A673 (cell line): Measurements from ENCODE around the gene ARHGEF1. TPM values are rescaled to one million over a fixed set of nuclear protein-coding genes. Genes with fewer than 3 reads are reported as not detected.

Source experiments
- BruUV-seq: library from RNA; stranded (reverse); fragments of 400-500 nt; replicated peaks from 2 replicates; lab custom pipeline; 2021; lab: Mats Ljungman, UMichigan
- CTCF ChIA-PET: fragments of 300-600 bp; sonication (Branson Sonifier 250); formaldehyde crosslinking; loops from one replicate; lab custom pipeline; 2022; ENCODE audit warnings: antibody characterized with exemption; lab: Charles Lee
- POLR2A ChIA-PET: fragments of 300-600 bp; sonication (Branson Sonifier 250); formaldehyde crosslinking; loops from one replicate; lab custom pipeline; 2022; ENCODE audit warnings: antibody characterized with exemption; ENCODE audit not compliant: low non-redundant PET; lab: Charles Lee
- DNase-seq: peaks from one replicate; pipeline ENCODE4 v3.0.0-alpha.2; 2015; ENCODE audit warnings: low spot score
- H3K27ac ChIP-seq: fragments of 200-600 bp; sonication (generic); 2 replicates; pipeline ENCODE4 v1.5.1; 2016; ENCODE audit warnings: mixed run types, low read depth, mild to moderate bottlenecking, mixed read lengths, antibody characterized with exemption, low read length; ENCODE audit not compliant: poor library complexity, severe bottlenecking
- H3K27me3 ChIP-seq: fragments of 200-600 bp; sonication (generic); replicated peaks from 2 replicates; pipeline ENCODE4 v1.6.1; 2017; ENCODE audit warnings: mixed run types, low read depth, mild to moderate bottlenecking, mixed read lengths, antibody characterized with exemption, low read length; ENCODE audit not compliant: insufficient read depth, poor library complexity
- H3K36me3 ChIP-seq: fragments of 200-600 bp; sonication (generic); 2 replicates; pipeline ENCODE4 v1.6.1; 2016; ENCODE audit warnings: mixed run types, mild to moderate bottlenecking, mixed read lengths, antibody characterized with exemption, low read length; ENCODE audit not compliant: insufficient read depth, poor library complexity, severe bottlenecking
- H3K4me1 ChIP-seq: fragments of 200-600 bp; sonication (generic); 2 replicates; pipeline ENCODE4 v1.6.1; 2017; ENCODE audit warnings: mixed run types, mild to moderate bottlenecking, mixed read lengths, antibody characterized with exemption, low read length; ENCODE audit not compliant: insufficient read depth, poor library complexity, severe bottlenecking
- H3K4me3 ChIP-seq: fragments of 200-600 bp; sonication (generic); 2 replicates; pipeline ENCODE4 v1.5.1; 2016; ENCODE audit warnings: low read depth, mixed run types, mild to moderate bottlenecking, mixed read lengths, low read length; ENCODE audit not compliant: poor library complexity, severe bottlenecking
- H3K9me3 ChIP-seq: fragments of 200-600 bp; sonication (generic); 2 replicates; pipeline ENCODE4 v1.6.1; 2016; ENCODE audit warnings: mixed run types, low read depth, mild to moderate bottlenecking, mixed read lengths, antibody characterized with exemption, low read length; ENCODE audit not compliant: poor library complexity, severe bottlenecking
- CTCF ChIP-seq: fragments of 300-800, 200-600 bp; sonication (generic); conservative IDR thresholded peaks from 2 replicates; pipeline ENCODE4 v1.5.1; 2017; ENCODE audit warnings: low read depth, mild to moderate bottlenecking, antibody characterized with exemption, low read length, moderate library complexity, mixed read lengths
- EZH2 ChIP-seq: fragments of 200-600 bp; sonication (generic); IDR thresholded peaks from 2 replicates; pipeline ENCODE4 v1.6.1; 2017; ENCODE audit warnings: borderline replicate concordance, low read depth, mild to moderate bottlenecking, mixed read lengths, antibody characterized with exemption, low read length; ENCODE audit not compliant: poor library complexity, severe bottlenecking
- intact Hi-C: fragments of 100-400 bp; cut with micrococcal nuclease; formaldehyde crosslinking; loops from one replicate; pipeline ENCODE4 v1.10.0; 2022; ENCODE audit not compliant: unreplicated experiment
- total RNA-seq: library from RNA; stranded (reverse); gene quantifications from 2 replicates; pipeline ENCODE4 v1.2.3, GENCODE V29; 2021

The ARHGEF1 gene
- total RNA-seq, 1 experiment from 2014 or later = 164 TPM

- no TSS peak for BruUV-seq
- no peaks in the 10 kb centered on the region for H3K36me3 ChIP-seq
- ChIA-PET POLR2A (no interaction called here), CTCF (no interaction called here)
- no peak for DNase-seq
- H3K27me3 ChIP-seq = peaks cover 46% of the 10 kb centered on the region
- peak overlapping the region; percentile 17 for H3K4me3 ChIP-seq
- H3K4me1 ChIP-seq = no peaks in the 10 kb centered on the region
- intact Hi-C loops = no loop called here
- TF ChIP-seq CTCF = no peak
- TF ChIP-seq EZH2 = peak; percentile 65
- H3K9me3 ChIP-seq = no peaks in the 10 kb centered on the region
- no peak overlapping the region for H3K27ac ChIP-seq
These were observed 32.2 kb downstream of the ARHGEF1 start for GRCh38 chr19:41915021-41915775.

GRCh38 chr19:41915776-41916414, 32.9 kb downstream of the ARHGEF1 start:
- BruUV-seq = no TSS peak
- Histone ChIP-seq H3K4me1 (no peaks in the 10 kb centered on the region), H3K27me3 (peaks cover 46% of the 10 kb centered on the region), H3K36me3 (no peaks in the 10 kb centered on the region), H3K9me3 (no peaks in the 10 kb centered on the region), H3K4me3 (no peak overlapping the region), H3K27ac (no peak overlapping the region)
- intact Hi-C loops = no loop called here
- no peak for DNase-seq
- POLR2A ChIA-PET = no interaction called here
- CTCF ChIA-PET = no interaction called here
- TF ChIP-seq EZH2 = peak; percentile 2
- no peak for TF ChIP-seq CTCF

GRCh38 chr19:41917676-41918075, 34.7 kb downstream of the ARHGEF1 start:
- no peaks in the 10 kb centered on the region for H3K9me3 ChIP-seq
- POLR2A ChIA-PET = interaction anchor here (0.6 kb wide), 1 partner anchor 198 kb away, joined by 4 read pairs; no protein-coding TSS in a partner anchor
- no peak for DNase-seq
- CTCF ChIA-PET = no interaction called here
- peaks cover 34% of the 10 kb centered on the region for H3K27me3 ChIP-seq
- intact Hi-C loops = no loop called here
- peaks cover 4% of the 10 kb centered on the region for H3K4me1 ChIP-seq
- H3K4me3 ChIP-seq = no peak overlapping the region
- TF ChIP-seq CTCF (no peak), EZH2 (no peak)
- no peaks in the 10 kb centered on the region for H3K36me3 ChIP-seq
- H3K27ac ChIP-seq = no peak overlapping the region
- no TSS peak for BruUV-seq
